K562 (cell line): ENCODE results near the gene IRX2. TPM values are rescaled to one million over a fixed set of nuclear protein-coding genes. Genes with fewer than 3 reads are reported as not detected.

Experiments
- ATAC-seq: fragments of 200-7000 bp; cut with Tn5 transposase; 3 replicates; pipeline ENCODE4 v1.9.1; 2020; ENCODE audit warnings: moderate library complexity
- BruUV-seq: library from RNA; stranded (reverse); fragments of 400-500 nt; replicated peaks from 2 replicates; lab custom pipeline; 2021; lab: Mats Ljungman, UMichigan
- CTCF ChIA-PET: fragments of 300-600 bp; formaldehyde crosslinking; extraction: SDS; loops from one replicate; lab custom pipeline; 2021; ENCODE audit warnings: low intra/inter-chr PET ratio; lab: Yijun Ruan, JAX
- POLR2A ChIA-PET: fragments of 300-600, 350-650 bp; sonication (Branson Sonifier 250); formaldehyde crosslinking; extraction: SDS; loops from one replicate; lab custom pipeline; 2021; ENCODE audit warnings: antibody characterized with exemption, inconsistent platforms; lab: Yijun Ruan, JAX
- DNase-seq, 4 experiments: peaks; one replicate each; pipeline versions ENCODE4 v3.0.0 to v3.0.0-alpha.2; 2011 to 2018; ENCODE audit warnings: low spot score in 3 of 4, mixed read lengths in 3 of 4; ENCODE audit errors: extremely low read depth in 1 of 4
- FAIRE-seq: peaks from 2 replicates; lab custom pipeline; 2011; peaks lifted over from hg19 to GRCh38; lab: Jason Lieb, UNC
- H2AFZ ChIP-seq: 2 replicates; pipeline ENCODE4 v1.6.0; 2011; ENCODE audit warnings: low read depth, low read length, control low read depth, inconsistent platforms
- H3K27ac ChIP-seq: fragments of 200-600 bp; 3 replicates; pipeline ENCODE4 v1.8.0; 2011; ENCODE audit warnings: low read depth, mild to moderate bottlenecking, control low read depth, inconsistent platforms, low read length, moderate library complexity, mixed read lengths; ENCODE audit errors: extremely low read depth
- H3K27me3 ChIP-seq, 2 experiments: fragments of 300-600 bp in 1 of 2; 2 replicates in 1 of 2; 3 replicates in 1 of 2; pipeline versions ENCODE4 v1.6.0 to v1.8.0; 2011; ENCODE audit warnings: inconsistent platforms in 2 of 2, low read length in 2 of 2, mild to moderate bottlenecking in 1 of 2, mixed read lengths in 1 of 2, moderate library complexity in 1 of 2; ENCODE audit not compliant: control insufficient read depth in 2 of 2, insufficient read depth in 2 of 2
- H3K36me3 ChIP-seq: fragments of 300-600 bp; 3 replicates; pipeline ENCODE4 v1.8.0; 2011; ENCODE audit warnings: mild to moderate bottlenecking, low read length, inconsistent platforms; ENCODE audit not compliant: control insufficient read depth, insufficient read depth
- H3K4me1 ChIP-seq, 2 experiments: fragments of 200-600 bp in 1 of 2; replicated peaks in 1 of 2; 2 replicates in 1 of 2; 3 replicates in 1 of 2; pipeline versions ENCODE4 v1.5.1 to v1.8.0; 2011; ENCODE audit warnings: inconsistent platforms in 2 of 2, low read length in 2 of 2, mild to moderate bottlenecking in 1 of 2, mixed read lengths in 1 of 2, moderate library complexity in 1 of 2; ENCODE audit not compliant: control insufficient read depth in 2 of 2, insufficient read depth in 2 of 2
- H3K4me2 ChIP-seq: 2 replicates; pipeline ENCODE4 v1.6.1; 2011; ENCODE audit warnings: low read length, control low read depth, inconsistent platforms, mixed read lengths; ENCODE audit not compliant: insufficient read depth
- H3K4me3 ChIP-seq: fragments of 200-600 bp; sonication (generic), shearing (Covaris generic); 2 replicates; pipeline ENCODE4 v1.5.1; 2016; ENCODE audit warnings: control low read depth, inconsistent platforms
- H3K79me2 ChIP-seq: fragments of 200-600 bp; 3 replicates; pipeline ENCODE4 v1.8.0; 2011; ENCODE audit warnings: low read length, inconsistent platforms; ENCODE audit not compliant: control insufficient read depth, insufficient read depth
- H3K9ac ChIP-seq, 2 experiments: 2 replicates each; pipeline versions ENCODE4 v1.6.0 to v1.6.1; 2011; ENCODE audit warnings: low read depth in 2 of 2, low read length in 2 of 2, control low read depth in 1 of 2, inconsistent platforms in 1 of 2, mild to moderate bottlenecking in 1 of 2, mixed read lengths in 1 of 2; ENCODE audit not compliant: insufficient read depth in 1 of 2
- H3K9me1 ChIP-seq: one replicate; pipeline ENCODE4 v1.6.0; 2011; ENCODE audit warnings: inconsistent platforms, mild to moderate bottlenecking, low read length, moderate library complexity; ENCODE audit not compliant: control insufficient read depth, insufficient read depth
- H3K9me3 ChIP-seq: replicated peaks from 2 replicates; pipeline ENCODE4 v1.5.1; 2011; ENCODE audit warnings: low read depth, low read length, inconsistent platforms; ENCODE audit not compliant: control insufficient read depth, insufficient read depth
- H4K20me1 ChIP-seq: replicated peaks from 2 replicates; pipeline ENCODE4 v1.6.1; 2011; ENCODE audit warnings: low read length, inconsistent platforms, mixed read lengths; ENCODE audit not compliant: control insufficient read depth, insufficient read depth
- ERF ChIP-seq: fragments of 450-650 bp; formaldehyde crosslinking; IDR thresholded peaks from 2 replicates; pipeline ENCODE4 v1.4.0; 2020; ENCODE audit warnings: mild to moderate bottlenecking, mixed read lengths
- ETS2 ChIP-seq: IDR thresholded peaks from 2 replicates; pipeline ENCODE4 v1.6.1; 2016; ENCODE audit warnings: borderline replicate concordance, missing genetic modification characterization, mild to moderate bottlenecking, moderate library complexity, missing compliant biosample characterization; ENCODE audit not compliant: poor library complexity, severe bottlenecking
- FOXK1 ChIP-seq: sonication (generic); formaldehyde crosslinking; IDR thresholded peaks from 2 replicates; pipeline ENCODE4 v1.8.0; 2022; ENCODE audit warnings: missing genetic modification reagents, mild to moderate bottlenecking, borderline replicate concordance
- HEY1 ChIP-seq: fragments of 250-450 bp; sonication (Bioruptor Pico); IDR thresholded peaks from 2 replicates; pipeline ENCODE4 v1.5.0; 2020; ENCODE audit warnings: mild to moderate bottlenecking, moderate library complexity, borderline replicate concordance
- KDM2B ChIP-seq: fragments of 250-450 bp; sonication (Bioruptor Pico); IDR thresholded peaks from 2 replicates; pipeline ENCODE4 v1.8.0; 2021; ENCODE audit warnings: mild to moderate bottlenecking, moderate library complexity
- KDM5B ChIP-seq: fragments of 200-600 bp; sonication (generic); IDR thresholded peaks from 2 replicates; pipeline ENCODE4 v1.6.1; 2012; ENCODE audit warnings: low read depth, mild to moderate bottlenecking, moderate library complexity, low read length, control low read depth, inconsistent platforms; ENCODE audit not compliant: insufficient replicate concordance
- NR2C1 ChIP-seq, 2 experiments: fragments of 450-650 bp; IDR thresholded peaks; 2 replicates each; pipeline ENCODE4 v1.6.1; 2017; ENCODE audit warnings: mild to moderate bottlenecking in 2 of 2, antibody characterized with exemption in 1 of 2, inconsistent platforms in 1 of 2, missing compliant biosample characterization in 1 of 2, missing genetic modification characterization in 1 of 2
- POU5F1 ChIP-seq: fragments of 150-350 bp; IDR thresholded peaks from 2 replicates; pipeline ENCODE4 v1.6.1; 2014; ENCODE audit warnings: borderline replicate concordance, low read length, low read depth, mild to moderate bottlenecking; ENCODE audit not compliant: partially characterized antibody
- SIRT6 ChIP-seq: IDR thresholded peaks from one replicate; pipeline ENCODE4 v1.6.1; 2012; ENCODE audit warnings: low read depth, mild to moderate bottlenecking, control low read depth, inconsistent platforms, low read length, moderate library complexity
- XRCC4 ChIP-seq: IDR thresholded peaks from one replicate; pipeline ENCODE4 v1.6.1; 2011; ENCODE audit not compliant: insufficient read depth, insufficient read length; ENCODE audit errors: extremely low read depth
- WGBS: fragments of 100-300 bp; shearing (Covaris generic); methylation state at CpG from one replicate; pipeline ENCODE4 v1.1.6; 2016; ENCODE audit warnings: low coverage, mixed read lengths; ENCODE audit not compliant: insufficient coverage; ENCODE audit errors: missing lambda C conversion rate; 5-methylcytosine and 5-hydroxymethylcytosine counted together
- in situ Hi-C: fragments of 300-500 bp; cut with MboI; formaldehyde crosslinking; loops from 4 replicates; pipeline ENCODE4 v1.15.0; 2018; ENCODE audit warnings: inconsistent platforms, mixed read lengths
- intact Hi-C: fragments of 100-400 bp; cut with micrococcal nuclease; formaldehyde crosslinking; loops from 2 replicates; pipeline ENCODE4 v1.14.2; 2022
- polyA plus RNA-seq, 8 experiments: library from polyadenylated mRNA; depleted of rRNA in 4 of 8; stranded (reverse) in 5 of 8; unstranded in 3 of 8; fragments of >200 nt; fragmentation: Nextera tagmentation in 2 of 8; fragmentation: Illumina TruSeq in 1 of 8; extraction: Ambion mirVana in 2 of 8; extraction: Trizol in 1 of 8; gene quantifications; 2 replicates each; pipeline versions ENCODE4 v1.2.1 to v1.2.3, GENCODE V29; 2011 to 2014; ENCODE audit warnings: inconsistent platforms in 1 of 8, missing spikeins in 1 of 8
- total RNA-seq, 7 experiments: library from RNA; depleted of rRNA in 6 of 7; stranded (reverse); fragments of >200 nt in 6 of 7; fragmentation: Illumina TruSeq in 2 of 7; extraction: Trizol in 2 of 7; gene quantifications; 2 replicates each; pipeline versions ENCODE4 v1.2.1 to v1.2.3, GENCODE V29; 2011 to 2021; ENCODE audit warnings: low replicate concordance in 1 of 7

The IRX2 gene
- total and polyA plus RNA-seq, 9 of the 15 experiments (the other 6 are each of a cell fraction or from before 2014, with no cell fraction given), result 0.13 TPM; not detected in 8

DNA sequence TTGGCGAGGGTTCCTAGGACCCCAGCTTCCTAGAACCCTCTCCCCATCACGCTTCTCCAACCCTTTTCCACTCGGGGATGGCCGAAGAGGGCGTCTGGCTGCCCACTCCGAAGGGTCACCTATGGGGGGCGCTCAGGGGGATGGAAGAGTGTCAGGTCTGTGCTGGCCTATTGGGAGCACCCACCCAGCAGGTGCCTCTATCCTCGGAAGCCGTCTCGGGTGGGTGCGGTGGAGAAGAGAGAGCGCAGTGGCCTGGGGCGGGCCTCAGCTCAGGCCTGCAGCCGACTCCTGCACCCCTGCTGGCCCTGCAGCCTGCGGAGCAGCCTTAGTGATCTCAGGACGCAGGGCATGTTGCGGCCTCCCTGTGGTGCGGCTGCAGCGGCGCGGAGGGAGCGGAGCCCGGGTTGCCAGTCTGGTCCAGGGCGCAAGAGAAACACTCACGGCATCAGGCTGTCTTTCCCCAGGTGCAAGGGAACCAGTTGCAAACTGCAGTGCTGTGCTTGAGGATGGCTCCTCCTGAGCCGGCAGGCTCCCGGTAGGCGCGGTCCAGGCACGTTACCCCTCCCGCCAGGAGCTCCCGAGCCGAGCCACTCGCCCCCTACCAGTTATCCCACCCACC lies 1.5 kb upstream of the IRX2 start:
- Histone ChIP-seq H3K4me2 (no peak overlapping the region), H3K9me1 (no peaks in the 10 kb centered on the region), H3K79me2 (no peaks in the 10 kb centered on the region), H3K4me1 (peaks cover 0 to 9% of the 10 kb centered on the region in 2 experiments; a peak in 1 of 5 replicates), H3K36me3 (no peaks in the 10 kb centered on the region), H3K27me3 (peaks cover 16 to 39% of the 10 kb centered on the region in 2 experiments; a peak in 3 of 5 replicates), H3K27ac (no peak overlapping the region)
- FAIRE-seq (no peak), DNase-seq (no peak), ATAC-seq (no peak)
- POLR2A ChIA-PET, result interaction anchor here (0.6 to 0.7 kb wide), 2 partner anchors 110 to 307 kb away, joined by 3 read pairs; no protein-coding TSS in a partner anchor
- in situ Hi-C loops (no loop called here), intact Hi-C loops (no loop called here)
- TF ChIP-seq ETS2 (tag), result no peak
- no peak for TF ChIP-seq XRCC4
- TF ChIP-seq KDM2B (CRISPR knock-in tag), result no peak
- TF ChIP-seq SIRT6, result no peak
- no peak for TF ChIP-seq NR2C1 (IDR thresholded peaks at IDR 0.05)
- no peak for TF ChIP-seq NR2C1 (tag; IDR thresholded peaks at IDR 0.05)
- no peak for TF ChIP-seq HEY1 (CRISPR knock-in tag)
- TF ChIP-seq KDM5B, result no peak
- no peak for TF ChIP-seq FOXK1 (CRISPR knock-in tag)
- no peak for TF ChIP-seq POU5F1
- TF ChIP-seq ERF (CRISPR knock-in tag), result no peak
- TF ChIP-seq, all 486 proteins: peak for 0
- Histone ChIP-seq H3K9ac (no peak overlapping the region), H3K9me3 (no peaks in the 10 kb centered on the region), H2AFZ (no peak overlapping the region), H3K4me3 (no peak overlapping the region), H4K20me1 (no peaks in the 10 kb centered on the region)
- no TSS peak for BruUV-seq
- CTCF ChIA-PET, result no interaction called here
- WGBS, result 6% methylated on average over 31 of the region's 34 CpGs
